ENCODE results near the gene OGN.
"Not testable (repeated sequence)": the region's sequence is repeated elsewhere in the genome, so short reads cannot be mapped to it uniquely, and the experiment has no call there.

OGN gene

GRCh38 chr9:92429836-92430235 lies 25.5 kb upstream of the OGN start:
- Histone ChIP-seq H3K36me3 (ENCODE audit: control insufficient read depth in 5 of 5, insufficient read depth in 5 of 5, low read length in 5 of 5) (no peaks in the 10 kb centered on the region), H3K4me1 (ENCODE audit: control insufficient read depth in 5 of 5, insufficient read depth in 5 of 5, low read length in 5 of 5) (peaks cover 0 to 10% (median 0%) of the 10 kb centered on the region in 5 donors), H3K4me3 (ENCODE audit: low read depth in 1 of 5, low read length in 5 of 5) (no peak overlapping the region), H3K9me3 (ENCODE audit: control insufficient read depth in 5 of 5, low read length in 5 of 5) (no peaks in the 10 kb centered on the region), H3K27ac (ENCODE audit: low read depth, low read length) (no peak overlapping the region), H3K9ac (ENCODE audit: low read length in 5 of 5) (no peak overlapping the region), H3K27me3 (ENCODE audit: control insufficient read depth in 5 of 5, insufficient read depth in 4 of 5, low read length in 5 of 5) (no peaks in the 10 kb centered on the region)

DNA sequence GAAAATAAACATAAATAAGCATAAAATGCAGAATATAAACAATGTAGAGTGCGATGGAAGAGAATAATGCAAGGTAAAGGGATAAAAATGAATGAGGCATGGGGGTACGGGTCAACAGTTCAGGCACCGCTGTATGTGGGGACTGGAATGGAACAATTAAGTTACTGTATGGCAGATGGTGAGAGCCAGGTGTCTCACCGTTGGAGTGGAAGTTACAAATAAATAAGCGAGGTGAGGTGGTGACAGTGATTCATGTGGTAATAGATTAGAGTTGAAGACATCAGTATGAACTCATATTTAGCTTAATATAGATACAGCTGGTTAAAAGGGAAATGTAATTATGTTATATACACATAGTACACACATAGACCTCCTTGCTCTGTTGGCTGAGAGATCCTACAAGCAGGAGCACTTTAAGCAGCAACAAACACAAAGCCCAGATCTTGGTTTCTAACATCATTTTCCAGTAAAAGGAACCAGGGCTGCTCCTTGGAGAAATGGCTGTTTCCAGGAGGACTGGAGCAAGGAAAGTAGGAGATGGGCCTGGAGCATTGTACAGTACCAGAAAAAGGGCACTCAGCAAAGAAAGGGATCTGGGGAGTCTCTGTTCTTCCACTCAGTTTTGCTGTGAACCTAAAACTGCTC lies 22.2 kb upstream of the OGN start:
- Histone ChIP-seq H3K27ac (ENCODE audit: low read depth, low read length) (no peak overlapping the region), H3K27me3 (ENCODE audit: control insufficient read depth in 5 of 5, insufficient read depth in 4 of 5, low read length in 5 of 5) (no peaks in the 10 kb centered on the region), H3K36me3 (ENCODE audit: control insufficient read depth in 5 of 5, insufficient read depth in 5 of 5, low read length in 5 of 5) (no peaks in the 10 kb centered on the region), H3K4me3 (ENCODE audit: low read depth in 1 of 5, low read length in 5 of 5) (no peak overlapping the region), H3K9ac (ENCODE audit: low read length in 5 of 5) (no peak overlapping the region), H3K4me1 (ENCODE audit: control insufficient read depth in 5 of 5, insufficient read depth in 5 of 5, low read length in 5 of 5) (peaks cover 0 to 3% (median 0%) of the 10 kb centered on the region in 5 donors), H3K9me3 (ENCODE audit: control insufficient read depth in 5 of 5, low read length in 5 of 5) (no peaks in the 10 kb centered on the region)

GRCh38 chr9:92425474-92425873 lies 21.1 kb upstream of the OGN start:
- no peak overlapping the region for H3K27ac ChIP-seq (ENCODE audit: low read depth, low read length)
- H3K27me3 ChIP-seq (ENCODE audit: control insufficient read depth in 5 of 5, insufficient read depth in 4 of 5, low read length in 5 of 5), result no peaks in the 10 kb centered on the region
- no peaks in the 10 kb centered on the region for H3K9me3 ChIP-seq (ENCODE audit: control insufficient read depth in 5 of 5, low read length in 5 of 5)
- peaks cover 0 to 3% (median 0%) of the 10 kb centered on the region in 5 donors for H3K4me1 ChIP-seq (ENCODE audit: control insufficient read depth in 5 of 5, insufficient read depth in 5 of 5, low read length in 5 of 5)
- H3K9ac ChIP-seq (ENCODE audit: low read length in 5 of 5), result no peak overlapping the region
- no peak overlapping the region for H3K4me3 ChIP-seq (ENCODE audit: low read depth in 1 of 5, low read length in 5 of 5)
- no peaks in the 10 kb centered on the region for H3K36me3 ChIP-seq (ENCODE audit: control insufficient read depth in 5 of 5, insufficient read depth in 5 of 5, low read length in 5 of 5)

- H3K9ac ChIP-seq (ENCODE audit: low read length in 5 of 5), result no peak within 1 kb of the TSS
- H3K27ac ChIP-seq (ENCODE audit: low read depth, low read length), result no peak within 1 kb of the TSS
- peaks cover 0 to 3% (median 0%) of the 10 kb centered on the region in 5 donors for H3K4me1 ChIP-seq (ENCODE audit: control insufficient read depth in 5 of 5, insufficient read depth in 5 of 5, low read length in 5 of 5)
- no peaks in the 10 kb centered on the region for H3K27me3 ChIP-seq (ENCODE audit: control insufficient read depth in 5 of 5, insufficient read depth in 4 of 5, low read length in 5 of 5)
- H3K36me3 ChIP-seq (ENCODE audit: control insufficient read depth in 5 of 5, insufficient read depth in 5 of 5, low read length in 5 of 5), result no peaks in the 10 kb centered on the region
- peak within 1 kb of the TSS in 3 of 5 donors; percentile 10 to 47 (median 30) for H3K4me3 ChIP-seq (ENCODE audit: low read depth in 1 of 5, low read length in 5 of 5)
- H3K9me3 ChIP-seq (ENCODE audit: control insufficient read depth in 5 of 5, low read length in 5 of 5), result no peaks in the 10 kb centered on the region
Observed at GRCh38 chr9:92424340-92424739, 20.0 kb upstream of the OGN start, which contains the start of gene OMD. Gene OMD (minus strand): TSS chr9:92424471. CDS start chr9:92417558, 6,913 bp downstream.

- Histone ChIP-seq H3K4me3 (ENCODE audit: low read depth in 1 of 5, low read length in 5 of 5) (peak overlapping the region in 3 of 5 donors; percentile 10 to 47 (median 30)), H3K9me3 (ENCODE audit: control insufficient read depth in 5 of 5, low read length in 5 of 5) (no peaks in the 10 kb centered on the region), H3K4me1 (ENCODE audit: control insufficient read depth in 5 of 5, insufficient read depth in 5 of 5, low read length in 5 of 5) (peaks cover 0 to 3% (median 0%) of the 10 kb centered on the region in 5 donors), H3K36me3 (ENCODE audit: control insufficient read depth in 5 of 5, insufficient read depth in 5 of 5, low read length in 5 of 5) (no peaks in the 10 kb centered on the region), H3K27ac (ENCODE audit: low read depth, low read length) (no peak overlapping the region), H3K27me3 (ENCODE audit: control insufficient read depth in 5 of 5, insufficient read depth in 4 of 5, low read length in 5 of 5) (no peaks in the 10 kb centered on the region), H3K9ac (ENCODE audit: low read length in 5 of 5) (no peak overlapping the region)
Observed at GRCh38 chr9:92423612-92424011, 19.2 kb upstream of the OGN start.

DNA sequence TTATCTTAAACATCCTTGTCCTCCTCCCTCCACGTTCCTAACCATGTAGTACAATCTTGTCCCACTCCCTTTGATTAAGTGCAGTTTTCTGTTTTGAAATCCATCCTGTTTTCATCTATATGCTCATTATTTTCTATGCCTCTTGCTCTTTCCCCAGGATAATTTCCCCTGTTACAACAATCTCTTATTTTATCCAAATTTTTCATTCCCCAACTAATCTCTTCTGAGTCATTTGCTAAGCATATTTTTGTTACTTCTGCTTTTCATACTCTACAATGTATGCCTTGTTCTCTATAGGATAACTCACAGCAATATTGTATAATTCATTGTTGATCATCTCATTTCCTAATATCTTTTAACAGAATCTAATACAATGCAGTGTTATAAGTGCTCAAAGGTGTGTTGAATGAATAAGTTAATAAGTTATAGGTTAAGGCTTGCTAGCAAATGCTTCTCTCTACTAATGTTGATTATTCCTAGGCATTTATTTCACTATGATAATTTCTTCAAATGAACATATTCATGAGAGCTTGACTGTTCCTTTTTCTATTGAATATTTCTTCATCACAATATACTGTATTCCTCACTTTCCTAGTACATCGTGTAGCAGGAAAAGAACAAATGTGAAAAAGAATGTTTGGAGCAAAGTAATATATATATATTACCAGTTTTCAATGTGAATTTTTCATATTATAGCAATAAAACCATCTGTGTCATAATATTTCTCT lies 18.4 kb upstream of the OGN start:
- Histone ChIP-seq H3K36me3 (ENCODE audit: control insufficient read depth in 5 of 5, insufficient read depth in 5 of 5, low read length in 5 of 5) (no peaks in the 10 kb centered on the region), H3K27ac (ENCODE audit: low read depth, low read length) (no peak overlapping the region), H3K27me3 (ENCODE audit: control insufficient read depth in 5 of 5, insufficient read depth in 4 of 5, low read length in 5 of 5) (no peaks in the 10 kb centered on the region), H3K9me3 (ENCODE audit: control insufficient read depth in 5 of 5, low read length in 5 of 5) (no peaks in the 10 kb centered on the region), H3K4me1 (ENCODE audit: control insufficient read depth in 5 of 5, insufficient read depth in 5 of 5, low read length in 5 of 5) (peaks cover 0 to 3% (median 0%) of the 10 kb centered on the region in 5 donors), H3K9ac (ENCODE audit: low read length in 5 of 5) (no peak overlapping the region), H3K4me3 (ENCODE audit: low read depth in 1 of 5, low read length in 5 of 5) (peak overlapping the region in 4 of 5 donors; percentile 10 to 47 (median 26))

- no peak overlapping the region for H3K4me3 ChIP-seq (ENCODE audit: low read depth in 1 of 5, low read length in 5 of 5)
- no peaks in the 10 kb centered on the region for H3K36me3 ChIP-seq (ENCODE audit: control insufficient read depth in 5 of 5, insufficient read depth in 5 of 5, low read length in 5 of 5)
- H3K9me3 ChIP-seq (ENCODE audit: control insufficient read depth in 5 of 5, low read length in 5 of 5), result peaks cover 0 to 3% (median 0%) of the 10 kb centered on the region in 5 donors
- H3K27me3 ChIP-seq (ENCODE audit: control insufficient read depth in 5 of 5, insufficient read depth in 4 of 5, low read length in 5 of 5), result no peaks in the 10 kb centered on the region
- no peak overlapping the region for H3K27ac ChIP-seq (ENCODE audit: low read depth, low read length)
- no peak overlapping the region for H3K9ac ChIP-seq (ENCODE audit: low read length in 5 of 5)
- H3K4me1 ChIP-seq (ENCODE audit: control insufficient read depth in 5 of 5, insufficient read depth in 5 of 5, low read length in 5 of 5), result peaks cover 0 to 3% (median 0%) of the 10 kb centered on the region in 5 donors
Observed at GRCh38 chr9:92414566-92414965, 10.2 kb upstream of the OGN start.

DNA sequence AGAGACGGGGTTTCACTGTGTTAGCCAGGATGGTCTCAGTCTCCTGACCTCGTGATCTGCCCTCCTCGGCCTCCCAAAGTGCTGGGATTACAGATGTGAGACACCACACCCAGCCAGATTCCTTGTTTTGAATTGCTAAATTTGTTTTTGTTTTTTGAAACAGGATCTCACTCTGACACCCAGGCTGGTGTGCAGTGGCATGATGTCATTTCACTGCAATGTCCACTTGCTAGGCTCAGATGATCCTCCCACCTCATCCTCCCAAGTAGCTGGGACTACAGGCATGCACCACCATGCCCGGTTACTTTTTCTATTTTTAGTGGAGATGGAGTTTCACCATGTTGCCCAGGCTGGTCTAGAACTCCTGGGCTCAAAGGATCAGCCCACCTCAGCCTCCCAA lies 6.8 kb upstream of the OGN start:
- not testable (repeated sequence) for H3K27me3 ChIP-seq (ENCODE audit: control insufficient read depth in 5 of 5, insufficient read depth in 4 of 5, low read length in 5 of 5); H3K9me3 ChIP-seq (ENCODE audit: control insufficient read depth in 5 of 5, low read length in 5 of 5); H3K9ac ChIP-seq (ENCODE audit: low read length in 5 of 5); H3K36me3 ChIP-seq (ENCODE audit: control insufficient read depth in 5 of 5, insufficient read depth in 5 of 5, low read length in 5 of 5); H3K4me3 ChIP-seq (ENCODE audit: low read depth in 1 of 5, low read length in 5 of 5); H3K27ac ChIP-seq (ENCODE audit: low read depth, low read length)
- H3K4me1 ChIP-seq (ENCODE audit: control insufficient read depth in 5 of 5, insufficient read depth in 5 of 5, low read length in 5 of 5), result peaks cover 0 to 10% (median 5%) of the 10 kb centered on the region in 5 donors

DNA sequence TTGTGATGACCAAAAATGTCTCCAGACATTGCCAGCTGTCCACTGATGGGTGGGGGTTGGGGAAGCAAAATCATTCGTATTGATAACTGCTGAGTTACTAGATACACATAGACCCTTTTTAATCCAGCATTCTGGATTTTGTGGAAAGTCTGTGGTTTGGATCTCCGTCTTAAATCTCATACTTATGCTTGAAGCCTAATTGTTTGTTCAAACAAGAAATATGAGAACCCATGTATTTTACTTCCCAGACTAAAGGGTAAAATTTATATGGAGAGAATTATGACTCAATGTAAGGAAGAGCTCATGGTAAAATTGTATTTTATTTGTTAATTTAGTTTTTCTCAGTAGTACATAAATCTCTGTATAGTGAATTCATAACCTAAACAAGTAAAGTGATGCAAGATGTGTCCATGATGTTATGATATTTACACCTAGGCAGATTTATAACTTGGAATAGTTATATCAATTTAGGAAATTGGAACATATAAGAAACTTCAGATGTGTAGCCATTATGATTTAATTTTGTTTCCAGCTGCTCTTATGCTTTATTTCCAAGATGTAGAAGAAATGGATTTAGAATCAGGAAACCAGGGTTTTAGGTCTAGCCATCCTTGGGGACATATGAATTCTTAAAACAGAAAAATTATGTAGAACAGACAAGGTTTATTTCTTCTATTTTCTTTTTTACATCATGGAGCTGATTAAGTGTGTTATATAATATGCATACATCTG lies 4.5 kb upstream of the OGN start:
- no peaks in the 10 kb centered on the region for H3K27me3 ChIP-seq (ENCODE audit: control insufficient read depth in 5 of 5, insufficient read depth in 4 of 5, low read length in 5 of 5)
- no peak overlapping the region for H3K9ac ChIP-seq (ENCODE audit: low read length in 5 of 5)
- no peak overlapping the region for H3K4me3 ChIP-seq (ENCODE audit: low read depth in 1 of 5, low read length in 5 of 5)
- peaks cover 0 to 19% (median 12%) of the 10 kb centered on the region in 5 donors for H3K4me1 ChIP-seq (ENCODE audit: control insufficient read depth in 5 of 5, insufficient read depth in 5 of 5, low read length in 5 of 5)
- H3K27ac ChIP-seq (ENCODE audit: low read depth, low read length), result no peak overlapping the region
- no peaks in the 10 kb centered on the region for H3K36me3 ChIP-seq (ENCODE audit: control insufficient read depth in 5 of 5, insufficient read depth in 5 of 5, low read length in 5 of 5)
- peaks cover 0 to 3% (median 0%) of the 10 kb centered on the region in 5 donors for H3K9me3 ChIP-seq (ENCODE audit: control insufficient read depth in 5 of 5, low read length in 5 of 5)

DNA sequence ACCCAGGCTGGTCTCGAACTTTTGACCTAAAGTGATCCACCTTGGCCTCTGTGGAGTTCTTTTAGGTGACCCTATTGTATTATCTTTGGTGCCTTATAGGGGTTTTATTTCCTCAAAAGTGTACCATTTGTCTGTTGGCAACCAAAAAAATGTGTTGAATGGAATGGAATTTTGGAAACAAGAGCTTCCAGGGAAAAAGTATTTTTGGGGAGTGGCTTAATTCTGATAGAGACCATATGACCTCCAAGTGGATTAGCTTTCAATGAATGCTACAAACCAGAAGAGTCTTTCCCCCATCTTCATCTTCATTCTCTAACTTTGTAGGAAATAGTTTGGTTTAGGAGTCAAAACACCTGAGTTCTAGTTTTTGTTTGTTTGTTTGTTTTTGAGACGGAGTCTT lies 3.4 kb upstream of the OGN start:
- H3K27ac ChIP-seq (ENCODE audit: low read depth, low read length), result no peak overlapping the region
- H3K36me3 ChIP-seq (ENCODE audit: control insufficient read depth in 5 of 5, insufficient read depth in 5 of 5, low read length in 5 of 5), result no peaks in the 10 kb centered on the region
- peaks cover 0 to 19% (median 12%) of the 10 kb centered on the region in 5 donors for H3K4me1 ChIP-seq (ENCODE audit: control insufficient read depth in 5 of 5, insufficient read depth in 5 of 5, low read length in 5 of 5)
- H3K9ac ChIP-seq (ENCODE audit: low read length in 5 of 5), result no peak overlapping the region
- peaks cover 0 to 3% (median 0%) of the 10 kb centered on the region in 5 donors for H3K9me3 ChIP-seq (ENCODE audit: control insufficient read depth in 5 of 5, low read length in 5 of 5)
- no peaks in the 10 kb centered on the region for H3K27me3 ChIP-seq (ENCODE audit: control insufficient read depth in 5 of 5, insufficient read depth in 4 of 5, low read length in 5 of 5)
- no peak overlapping the region for H3K4me3 ChIP-seq (ENCODE audit: low read depth in 1 of 5, low read length in 5 of 5)

Measured in subcutaneous abdominal adipose tissue (tissue), 5 donors.